ENCODE data around the gene PSG1. TPM values are rescaled to one million over a fixed set of nuclear protein-coding genes. Genes with fewer than 3 reads are reported as not detected.
"Not testable (repeated sequence)": the region's sequence is repeated elsewhere in the genome, so short reads cannot be mapped to it uniquely, and the experiment has no call there.

PSG1 gene
- total RNA-seq, 1 experiment from 2014 or later, result not detected

DNA sequence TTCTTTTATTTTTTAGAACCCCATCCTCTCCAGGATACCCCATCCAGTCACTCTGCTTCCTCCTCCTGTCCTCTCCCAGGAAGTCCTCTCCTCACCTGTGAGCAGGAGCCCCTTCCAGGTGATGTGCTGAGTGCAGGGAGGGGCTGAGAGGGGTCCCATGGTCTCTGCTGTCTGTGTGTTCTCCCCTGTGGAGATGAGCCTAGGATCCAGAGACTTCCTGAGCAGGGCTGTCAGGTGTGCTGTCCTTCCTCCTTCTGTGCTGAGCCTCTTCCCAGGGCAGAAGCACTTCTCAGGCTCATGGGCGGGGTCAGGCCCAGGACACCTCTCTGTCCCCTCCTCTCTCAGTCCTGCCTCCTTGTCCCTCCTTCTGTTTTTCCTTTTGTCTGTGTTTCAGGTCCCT lies 38.1 kb upstream of the PSG1 start, which contains the start of gene PSG6:
Gene PSG6, minus strand, starts transcription at position 261 of the 400 bp plus-strand sequence. Its CDS starts 102 bp downstream, at position 159.
- not testable (repeated sequence) for H3K79me1 ChIP-seq (ENCODE audit: insufficient read depth, low read depth, low read length, poor library complexity, severe bottlenecking); H3K4me1 ChIP-seq (ENCODE audit: insufficient read depth, low read length); H4K91ac ChIP-seq (ENCODE audit: insufficient read length, low read depth, low read length); H3K4ac ChIP-seq (ENCODE audit: low read depth, low read length); H2BK120ac ChIP-seq (ENCODE audit: low read depth, low read length, poor library complexity, severe bottlenecking); H3K56ac ChIP-seq (ENCODE audit: insufficient read length, low read depth, low read length); H4K8ac ChIP-seq (replicated peaks; ENCODE audit: insufficient read length, low read depth, low read length); H2BK12ac ChIP-seq (ENCODE audit: insufficient read length, low read depth, low read length); H3K4me3 Mint-ChIP-seq; H3T11ph ChIP-seq (ENCODE audit: low read length); H3K27ac ChIP-seq (ENCODE audit: insufficient read length, low read depth, low read length); H3K4me2 ChIP-seq (ENCODE audit: insufficient read depth, insufficient read length, low read length); H4K20me1 ChIP-seq (ENCODE audit: control insufficient read depth, insufficient read depth, insufficient read length); H3K23me2 ChIP-seq (ENCODE audit: insufficient read length, low read depth, low read length, poor library complexity, severe bottlenecking); H3K14ac ChIP-seq (ENCODE audit: insufficient read depth, low read length); H3K27ac Mint-ChIP-seq; H2BK15ac ChIP-seq (ENCODE audit: low read depth, low read length); H2BK5ac ChIP-seq (ENCODE audit: insufficient read length, low read length); H2AFZ ChIP-seq (ENCODE audit: low read length); H3K23ac ChIP-seq (ENCODE audit: insufficient read length, low read depth, low read length); H4K5ac ChIP-seq (ENCODE audit: insufficient read length, low read depth, low read length); H3K18ac ChIP-seq (ENCODE audit: insufficient read length, low read depth, low read length); H3K79me2 ChIP-seq (ENCODE audit: insufficient read depth, low read length); H2BK20ac ChIP-seq (ENCODE audit: low read depth, low read length, poor library complexity, severe bottlenecking); H3K9ac ChIP-seq (ENCODE audit: extremely low read depth, insufficient read length, low read length); H3K4me1 Mint-ChIP-seq; DNase-seq; H3K27me3 ChIP-seq (ENCODE audit: insufficient read depth, low read length); H2AK5ac ChIP-seq (ENCODE audit: insufficient read length, low read length); H3K27me3 Mint-ChIP-seq (ENCODE audit: low read depth)
- H3K9me3 ChIP-seq (ENCODE audit: control insufficient read depth, low read depth, low read length), result peaks cover 72% of the 10 kb centered on the region
- WGBS (ENCODE audit: extremely low coverage, insufficient read length, low lambda C conversion rate), result no CpG with 5 or more reads among the region's 1 CpG
- Mint-ChIP-seq H3K36me3 (ENCODE audit: insufficient read depth in 1 of 3, low read depth in 3 of 3) (peaks cover 16 to 29% (median 21%) of the 10 kb centered on the region in 3 experiments; a peak in 6 of 7 replicates), H3K9me3 (peaks cover 97 to 98% of the 10 kb centered on the region in 2 experiments)

DNA sequence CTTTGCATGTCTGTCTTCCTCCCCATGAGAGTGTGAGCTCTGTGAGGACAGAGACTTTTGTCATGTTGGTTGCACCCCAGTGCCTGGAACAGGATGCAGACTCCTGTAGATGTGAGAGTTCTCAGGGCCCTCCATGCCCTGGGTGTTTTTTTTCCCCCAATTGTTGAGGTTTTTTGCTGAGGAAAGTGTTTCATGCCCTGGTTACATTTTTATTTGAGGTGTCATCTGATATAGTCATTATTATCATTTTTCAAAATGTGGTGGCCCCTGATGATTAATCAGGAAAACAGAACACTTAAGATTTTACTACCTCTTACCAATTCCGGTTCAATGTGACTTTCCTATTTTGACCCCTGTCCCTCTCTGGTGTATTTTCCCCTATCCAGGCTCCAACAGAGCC lies 37.4 kb upstream of the PSG1 start:
- H2BK5ac ChIP-seq (ENCODE audit: insufficient read length, low read length); H3K27ac Mint-ChIP-seq; H3K4me3 Mint-ChIP-seq; H3K79me2 ChIP-seq (ENCODE audit: insufficient read depth, low read length); H3K79me1 ChIP-seq (ENCODE audit: insufficient read depth, low read depth, low read length, poor library complexity, severe bottlenecking); H4K8ac ChIP-seq (replicated peaks; ENCODE audit: insufficient read length, low read depth, low read length); H2AK5ac ChIP-seq (ENCODE audit: insufficient read length, low read length); H3K4me1 ChIP-seq (ENCODE audit: insufficient read depth, low read length); H3K27me3 Mint-ChIP-seq (ENCODE audit: low read depth); H3K18ac ChIP-seq (ENCODE audit: insufficient read length, low read depth, low read length); H3K23ac ChIP-seq (ENCODE audit: insufficient read length, low read depth, low read length); H3K4me1 Mint-ChIP-seq; H4K20me1 ChIP-seq (ENCODE audit: control insufficient read depth, insufficient read depth, insufficient read length); H3K56ac ChIP-seq (ENCODE audit: insufficient read length, low read depth, low read length); H2AFZ ChIP-seq (ENCODE audit: low read length); H3K4me2 ChIP-seq (ENCODE audit: insufficient read depth, insufficient read length, low read length); H3K4ac ChIP-seq (ENCODE audit: low read depth, low read length); H4K5ac ChIP-seq (ENCODE audit: insufficient read length, low read depth, low read length); DNase-seq; H3K27me3 ChIP-seq (ENCODE audit: insufficient read depth, low read length); H3K14ac ChIP-seq (ENCODE audit: insufficient read depth, low read length); H2BK15ac ChIP-seq (ENCODE audit: low read depth, low read length); H3K27ac ChIP-seq (ENCODE audit: insufficient read length, low read depth, low read length); H3K9ac ChIP-seq (ENCODE audit: extremely low read depth, insufficient read length, low read length); H2BK12ac ChIP-seq (ENCODE audit: insufficient read length, low read depth, low read length); H3K23me2 ChIP-seq (ENCODE audit: insufficient read length, low read depth, low read length, poor library complexity, severe bottlenecking); H2BK120ac ChIP-seq (ENCODE audit: low read depth, low read length, poor library complexity, severe bottlenecking); H2BK20ac ChIP-seq (ENCODE audit: low read depth, low read length, poor library complexity, severe bottlenecking); H3T11ph ChIP-seq (ENCODE audit: low read length); H4K91ac ChIP-seq (ENCODE audit: insufficient read length, low read depth, low read length): not testable (repeated sequence)
- H3K9me3 Mint-ChIP-seq, result peaks cover 96% of the 10 kb centered on the region in 2 experiments
- peaks cover 71% of the 10 kb centered on the region for H3K9me3 ChIP-seq (ENCODE audit: control insufficient read depth, low read depth, low read length)
- peaks cover 16 to 27% (median 21%) of the 10 kb centered on the region in 3 experiments; a peak in 6 of 7 replicates for H3K36me3 Mint-ChIP-seq (ENCODE audit: insufficient read depth in 1 of 3, low read depth in 3 of 3)
- WGBS (ENCODE audit: extremely low coverage, insufficient read length, low lambda C conversion rate), result no CpG with 5 or more reads among the region's 1 CpG

Data from H9 (cell line).